ENCODE data around the gene AIPL1. TPM values are rescaled to one million over a fixed set of nuclear protein-coding genes. Genes with fewer than 3 reads are reported as not detected.

The AIPL1 gene
- total RNA-seq, 4 donors from 2014 or later: not detected

DNA sequence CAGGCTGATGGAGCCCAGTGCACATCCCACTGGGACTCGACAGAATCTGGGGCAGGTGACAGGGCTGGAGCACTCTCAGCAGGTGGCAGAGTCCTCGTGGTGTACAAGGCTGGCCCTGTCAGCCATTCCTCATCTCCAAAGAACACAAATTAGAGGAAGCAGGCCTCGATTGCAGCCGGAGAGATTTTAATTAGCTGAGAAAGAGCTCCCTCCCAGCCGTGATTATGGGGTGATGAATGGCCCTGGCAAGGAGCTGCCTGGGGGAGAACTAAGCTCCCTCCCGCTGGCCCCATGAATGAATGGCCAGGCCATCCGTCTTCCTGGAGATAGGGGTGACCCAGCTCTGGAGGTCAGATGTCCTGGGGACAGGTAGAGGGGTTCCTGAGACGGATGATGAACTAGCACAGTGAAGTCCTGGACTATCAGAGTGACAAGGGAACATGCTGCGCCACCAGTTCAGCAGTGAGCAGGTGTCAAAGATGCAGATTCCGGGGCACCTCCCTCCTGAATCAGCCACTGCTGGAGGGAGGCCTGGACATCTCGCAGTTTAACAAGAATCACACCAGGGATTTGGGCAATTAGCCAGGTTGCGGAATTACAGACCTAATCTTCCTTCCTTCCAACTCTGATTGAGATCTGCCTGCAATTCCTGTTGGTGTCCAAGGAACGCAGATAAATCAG is 44.8 kb upstream of the AIPL1 start:
- no peak for ATAC-seq
- no peak overlapping the region for H3K4me3 ChIP-seq
- WGBS, 2 donors (ENCODE audit: low coverage in 1 of 2): 34 to 45% methylated on average over 4 to 10 of the region's 13 CpGs
- H3K9me3 ChIP-seq: no peaks in the 10 kb centered on the region
- H3K4me1 ChIP-seq: peaks cover 0 to 20% (median 0%) of the 10 kb centered on the region in 3 donors
- no peaks in the 10 kb centered on the region for H3K27me3 ChIP-seq
- peaks cover 0 to 54% of the 10 kb centered on the region in 2 donors for H3K36me3 ChIP-seq
- peak overlapping the region in 1 of 4 donors; percentile 19 for H3K27ac ChIP-seq
- TF ChIP-seq POLR2AphosphoS5 (IDR thresholded peaks at IDR 0.05) (no peak), EP300 (IDR thresholded peaks at IDR 0.05) (no peak), CTCF (IDR thresholded peaks at IDR 0.05) (no peak), POLR2A (IDR thresholded peaks at IDR 0.05) (no peak)

GRCh38 chr17:6478486-6478885 is 43.6 kb upstream of the AIPL1 start:
- peaks cover 0 to 21% (median 0%) of the 10 kb centered on the region in 3 donors for H3K4me1 ChIP-seq
- H3K9me3 ChIP-seq: no peaks in the 10 kb centered on the region
- WGBS, 2 donors (ENCODE audit: low coverage in 1 of 2): 85 to 87% methylated on average over 2 to 3 of the region's 11 CpGs
- ATAC-seq: no peak
- no peaks in the 10 kb centered on the region for H3K27me3 ChIP-seq
- peak overlapping the region in 1 of 4 donors; percentile 22 for H3K27ac ChIP-seq
- no peak overlapping the region for H3K4me3 ChIP-seq
- peaks cover 0 to 48% of the 10 kb centered on the region in 2 donors for H3K36me3 ChIP-seq
- TF ChIP-seq POLR2AphosphoS5 (IDR thresholded peaks at IDR 0.05): no peak
- no peak for TF ChIP-seq EP300 (IDR thresholded peaks at IDR 0.05)
- TF ChIP-seq POLR2A (IDR thresholded peaks at IDR 0.05): no peak
- TF ChIP-seq CTCF (IDR thresholded peaks at IDR 0.05): no peak

GRCh38 chr17:6477831-6478383 is 43.0 kb upstream of the AIPL1 start:
- no peak for ATAC-seq
- 80% methylated on average over 1 of the region's 14 CpGs; no CpG with 5 or more reads in 1 of the 2 donors for WGBS, 2 donors (ENCODE audit: low coverage in 1 of 2)
- Histone ChIP-seq H3K4me1 (peaks cover 0 to 27% (median 0%) of the 10 kb centered on the region in 3 donors), H3K27me3 (no peaks in the 10 kb centered on the region), H3K4me3 (no peak overlapping the region), H3K27ac (no peak overlapping the region), H3K36me3 (peaks cover 0 to 42% of the 10 kb centered on the region in 2 donors), H3K9me3 (no peaks in the 10 kb centered on the region)
- TF ChIP-seq POLR2AphosphoS5 (IDR thresholded peaks at IDR 0.05) (no peak), CTCF (IDR thresholded peaks at IDR 0.05) (no peak), POLR2A (IDR thresholded peaks at IDR 0.05) (no peak), EP300 (IDR thresholded peaks at IDR 0.05) (no peak)

DNA sequence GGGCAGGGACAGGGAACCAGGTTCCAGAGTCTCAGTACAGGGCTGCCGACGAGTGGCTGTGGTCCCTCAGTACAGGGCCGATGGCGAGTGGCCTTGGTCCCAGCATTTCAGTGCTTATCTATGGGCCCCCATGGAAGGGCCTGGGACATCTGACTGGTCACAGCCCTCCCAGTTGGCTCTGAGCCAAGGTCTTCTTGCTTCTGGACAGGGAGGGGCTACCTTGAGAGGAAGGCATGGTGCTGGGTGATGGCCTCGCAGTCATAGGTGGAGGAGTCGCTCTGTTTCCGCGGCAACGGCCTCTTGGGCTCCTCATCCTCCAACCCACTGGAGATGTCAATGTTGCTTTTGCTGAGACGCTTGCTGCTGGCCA is 41.9 kb upstream of the AIPL1 start:
- H3K9me3 ChIP-seq: no peaks in the 10 kb centered on the region
- 93% methylated on average over 6 of the region's 10 CpGs; no CpG with 5 or more reads in 1 of the 2 donors for WGBS, 2 donors (ENCODE audit: low coverage in 1 of 2)
- H3K4me1 ChIP-seq: peaks cover 0 to 30% (median 0%) of the 10 kb centered on the region in 3 donors
- ATAC-seq: no peak
- H3K27me3 ChIP-seq: no peaks in the 10 kb centered on the region
- no peak overlapping the region for H3K4me3 ChIP-seq
- H3K36me3 ChIP-seq: peaks cover 0 to 41% of the 10 kb centered on the region in 2 donors
- TF ChIP-seq POLR2AphosphoS5 (IDR thresholded peaks at IDR 0.05) (no peak), CTCF (IDR thresholded peaks at IDR 0.05) (no peak), EP300 (IDR thresholded peaks at IDR 0.05) (no peak), POLR2A (IDR thresholded peaks at IDR 0.05) (no peak)
- H3K27ac ChIP-seq: peak overlapping the region in 3 of 4 donors; percentile 0 to 54 (median 43)
